Stimulated activated CD8-positive, alpha-beta memory T cell treated with anti-CD3 and anti-CD28 coated beads, Interleukin-15, amount 100 ng/mL, for 1 hour (primary cell): Measurements from ENCODE around the gene FBXO24.
"Not testable (repeated sequence)": the region's sequence is repeated elsewhere in the genome, so short reads cannot be mapped to it uniquely, and the experiment has no call there.

Source experiments
- DNase-seq: peaks from one replicate; pipeline ENCODE4 v3.0.0-alpha.2; 2020; ENCODE audit warnings: low read depth

Gene FBXO24, protein sequence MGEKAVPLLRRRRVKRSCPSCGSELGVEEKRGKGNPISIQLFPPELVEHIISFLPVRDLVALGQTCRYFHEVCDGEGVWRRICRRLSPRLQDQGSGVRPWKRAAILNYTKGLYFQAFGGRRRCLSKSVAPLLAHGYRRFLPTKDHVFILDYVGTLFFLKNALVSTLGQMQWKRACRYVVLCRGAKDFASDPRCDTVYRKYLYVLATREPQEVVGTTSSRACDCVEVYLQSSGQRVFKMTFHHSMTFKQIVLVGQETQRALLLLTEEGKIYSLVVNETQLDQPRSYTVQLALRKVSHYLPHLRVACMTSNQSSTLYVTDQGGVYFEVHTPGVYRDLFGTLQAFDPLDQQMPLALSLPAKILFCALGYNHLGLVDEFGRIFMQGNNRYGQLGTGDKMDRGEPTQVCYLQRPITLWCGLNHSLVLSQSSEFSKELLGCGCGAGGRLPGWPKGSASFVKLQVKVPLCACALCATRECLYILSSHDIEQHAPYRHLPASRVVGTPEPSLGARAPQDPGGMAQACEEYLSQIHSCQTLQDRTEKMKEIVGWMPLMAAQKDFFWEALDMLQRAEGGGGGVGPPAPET

DNA sequence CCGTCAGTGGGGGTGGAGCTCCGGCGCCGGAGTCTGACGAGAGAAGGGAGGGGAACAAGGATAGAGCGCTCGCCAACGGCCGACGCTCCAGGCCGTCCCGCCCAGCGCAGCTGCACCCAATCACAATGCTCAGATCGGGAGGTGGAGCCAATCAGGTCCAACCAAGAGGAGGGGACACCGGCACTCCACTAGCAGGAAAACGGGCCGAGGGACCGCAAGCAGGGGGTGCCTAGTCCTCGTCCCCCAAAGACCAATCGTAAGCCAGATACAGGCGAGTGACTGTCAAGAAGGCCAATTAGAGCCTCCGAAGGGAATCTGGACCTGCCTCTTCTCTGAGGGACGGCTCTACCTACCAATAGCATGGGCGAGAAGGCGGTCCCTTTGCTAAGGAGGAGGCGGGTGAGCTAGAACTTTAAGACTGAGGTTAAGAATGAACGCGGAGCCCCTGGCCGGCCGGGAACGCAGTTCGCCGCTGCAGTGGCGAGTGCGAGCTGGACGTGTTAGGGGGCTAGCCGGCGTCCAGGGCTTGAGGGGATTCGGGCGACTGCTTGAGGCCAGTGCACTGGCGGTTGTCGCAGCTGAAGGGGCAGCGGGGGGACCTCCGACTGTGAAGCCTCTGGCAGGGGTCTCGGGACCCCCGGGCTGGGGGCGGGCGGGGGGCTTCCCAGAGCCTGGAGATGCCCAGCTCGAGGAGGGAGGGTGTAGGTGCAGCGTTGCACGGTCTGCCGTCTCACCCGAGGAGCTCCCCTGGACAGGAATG is at the start of gene FBXO24:
FBXO24 (plus strand) TSS at position 63 of the 760 bp plus-strand sequence; CDS start at position 361, 298 bp downstream.
- DNase-seq = peak; percentile 97

DNA sequence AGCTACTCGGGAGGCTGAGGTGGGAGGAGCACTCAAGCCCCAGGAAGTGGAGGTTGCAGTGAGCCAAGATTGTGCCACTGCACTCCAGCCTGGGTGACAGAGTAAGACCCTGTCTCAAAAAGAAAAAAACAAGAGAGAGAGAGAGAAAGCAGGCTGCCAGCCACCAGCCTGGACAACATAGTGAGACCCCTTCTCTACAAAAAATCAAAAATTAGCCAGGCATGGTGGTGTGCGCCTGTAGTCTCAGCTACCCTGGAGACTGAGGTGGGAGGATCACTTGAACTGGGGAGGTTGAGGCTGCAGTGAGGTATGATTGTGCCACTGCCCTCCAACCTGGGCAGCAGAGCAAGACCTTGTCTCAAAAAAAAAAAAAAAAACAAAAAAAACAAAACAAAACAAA is 49.4 kb upstream of the FBXO24 start:
- DNase-seq = not testable (repeated sequence)

DNA sequence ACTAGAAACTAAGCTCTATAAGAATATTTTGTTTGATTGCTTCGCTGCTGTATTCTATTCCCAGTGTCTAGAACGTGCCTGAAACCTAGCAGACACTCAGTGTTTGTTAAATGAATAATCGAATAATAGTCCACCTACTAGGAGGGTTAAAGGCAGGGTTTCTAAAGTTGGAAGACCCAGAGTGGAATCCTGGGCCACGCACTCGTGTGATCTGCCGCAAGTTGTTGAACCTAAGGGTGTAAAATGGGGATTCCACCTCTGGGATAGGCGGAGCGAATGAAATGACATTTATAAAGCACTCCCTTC is 47.8 kb upstream of the FBXO24 start:
- DNase-seq = no peak

DNA sequence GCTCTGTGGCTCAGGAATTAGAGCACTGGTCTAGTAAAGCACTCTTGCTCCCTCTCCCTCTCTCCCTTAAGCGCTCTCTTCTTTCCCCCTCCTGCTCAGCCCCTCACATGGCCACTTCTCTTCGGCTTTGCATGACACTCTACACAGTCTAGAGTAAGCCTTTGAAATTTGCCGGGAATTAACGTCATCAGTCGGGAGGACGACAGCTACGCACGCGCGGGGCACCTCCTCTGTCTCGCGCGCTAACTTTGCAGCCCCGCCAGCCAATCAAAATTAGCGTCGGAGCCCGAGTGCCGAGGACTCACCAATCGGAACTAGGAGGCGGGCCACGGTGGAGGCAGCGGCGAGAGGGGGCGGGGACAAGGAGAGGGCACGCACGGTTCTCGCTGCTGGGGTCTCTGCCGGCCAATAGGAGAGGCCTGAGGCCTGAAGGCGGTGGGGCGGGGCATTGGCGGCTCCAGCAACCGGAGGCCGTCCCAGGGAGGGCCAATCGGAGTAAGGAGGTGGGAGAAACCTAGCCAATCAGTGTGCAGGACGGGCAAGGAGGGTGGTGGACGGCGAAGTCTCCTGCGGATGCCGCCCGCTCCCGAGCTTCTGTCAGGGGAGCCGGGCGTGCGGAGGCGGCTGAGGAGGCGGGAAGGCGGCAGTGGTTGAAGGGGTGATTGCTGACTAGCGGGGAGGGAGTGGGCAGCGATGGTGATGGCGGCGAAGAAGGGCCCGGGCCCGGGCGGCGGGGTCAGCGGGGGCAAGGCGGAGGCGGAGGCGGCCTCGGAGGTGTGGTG is 47.3 kb upstream of the FBXO24 start, which contains the start of gene AGFG2:
AGFG2 (plus strand) TSS at position 550 of the 782 bp plus-strand sequence; CDS start at position 694, 144 bp downstream.
- peak; percentile 99 for DNase-seq

DNA sequence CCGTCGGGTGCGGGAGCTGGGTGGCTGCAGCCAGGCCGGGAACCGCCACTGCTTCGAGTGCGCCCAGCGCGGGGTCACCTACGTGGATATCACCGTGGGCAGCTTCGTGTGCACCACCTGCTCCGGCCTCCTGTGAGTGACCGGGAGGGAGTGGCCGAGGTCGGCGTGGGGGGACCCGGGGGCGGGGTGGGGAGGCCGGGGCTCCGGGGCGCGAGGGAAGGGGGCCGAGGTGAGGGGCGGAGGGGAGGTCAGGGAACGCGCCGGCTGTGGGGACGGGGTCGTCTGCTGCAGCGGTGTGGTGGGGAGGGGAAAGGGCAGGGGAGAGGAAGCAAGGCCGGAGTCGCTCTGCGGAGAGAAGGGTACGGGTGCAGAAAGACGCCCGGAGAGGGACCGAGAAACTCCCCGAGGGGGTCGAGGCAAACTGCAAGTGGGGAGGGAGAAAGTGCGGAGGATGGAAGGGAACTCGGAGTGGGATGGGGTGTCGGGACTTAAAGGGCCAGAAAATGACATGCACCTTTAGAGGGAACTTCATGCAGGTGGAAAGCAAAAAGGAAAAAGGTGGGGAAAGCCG is 46.6 kb upstream of the FBXO24 start:
- DNase-seq = no peak

DNA sequence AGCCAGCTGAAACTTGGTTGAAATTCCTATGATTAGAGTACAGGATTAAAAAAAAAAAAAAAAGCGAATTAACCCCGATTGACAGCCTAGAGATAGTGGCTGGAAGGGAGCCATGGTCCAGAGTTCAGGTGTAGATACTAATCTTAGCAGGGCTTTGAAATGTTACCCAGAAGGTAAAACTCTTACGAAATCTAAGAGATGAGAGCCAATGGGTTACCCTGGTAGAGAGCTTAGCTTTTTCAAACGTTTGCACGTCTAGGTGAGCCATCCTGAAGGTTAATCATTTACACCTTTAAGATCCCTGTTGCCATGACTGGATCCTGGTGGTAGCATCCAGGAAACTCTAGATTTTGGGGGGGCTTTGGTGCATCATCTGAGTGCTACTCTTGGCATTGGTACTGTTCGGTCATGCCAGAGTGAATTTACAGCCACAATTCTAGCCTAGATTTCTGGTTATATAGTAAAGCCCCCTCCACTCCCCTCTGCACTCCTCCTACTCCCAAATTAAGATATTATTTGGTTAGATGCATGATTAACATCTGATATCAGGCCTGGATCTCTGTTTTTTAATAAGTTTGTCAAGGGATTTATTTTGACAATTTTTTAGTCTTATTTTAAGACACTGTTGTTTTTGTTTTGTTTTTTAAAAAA is 45.9 kb upstream of the FBXO24 start:
- DNase-seq = no peak

DNA sequence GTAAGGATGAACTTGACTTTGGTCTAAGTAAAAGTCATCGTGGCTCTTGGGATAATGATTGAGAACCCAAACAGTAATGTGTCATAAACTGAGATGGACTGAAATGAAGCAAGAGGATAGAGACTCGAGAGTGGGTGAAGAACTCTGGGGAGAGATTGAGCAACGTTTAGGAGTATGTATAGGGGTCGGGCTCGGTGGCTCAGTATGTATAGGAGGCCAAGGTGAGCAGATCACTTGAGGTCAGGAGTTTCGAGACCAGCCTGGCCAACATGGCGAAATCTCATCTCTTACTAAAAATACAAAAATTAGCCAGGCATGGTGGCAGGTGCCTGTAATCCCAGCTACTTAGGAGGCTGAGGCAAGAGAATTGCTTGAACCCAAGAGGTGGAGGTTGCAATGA is 44.8 kb upstream of the FBXO24 start:
- not testable (repeated sequence) for DNase-seq

DNA sequence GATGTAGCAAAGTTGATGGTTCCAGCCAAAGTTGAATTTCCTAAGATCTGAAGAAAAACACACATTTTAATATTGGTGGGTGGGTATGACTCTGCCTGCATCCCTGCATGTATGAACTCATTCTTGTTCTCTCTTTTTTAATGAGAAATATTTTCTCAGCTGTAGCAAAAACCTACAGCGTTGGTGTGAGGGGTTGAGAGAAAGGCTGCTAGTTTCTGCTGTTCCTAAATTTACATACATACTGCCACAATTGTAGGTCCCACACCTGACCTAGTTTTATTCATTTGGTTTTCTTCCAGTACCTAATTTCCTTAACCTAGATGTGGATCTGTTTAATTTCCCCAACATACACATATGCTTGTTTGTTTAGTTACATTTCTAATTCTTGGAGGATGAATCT is 42.5 kb upstream of the FBXO24 start:
- DNase-seq = no peak

DNA sequence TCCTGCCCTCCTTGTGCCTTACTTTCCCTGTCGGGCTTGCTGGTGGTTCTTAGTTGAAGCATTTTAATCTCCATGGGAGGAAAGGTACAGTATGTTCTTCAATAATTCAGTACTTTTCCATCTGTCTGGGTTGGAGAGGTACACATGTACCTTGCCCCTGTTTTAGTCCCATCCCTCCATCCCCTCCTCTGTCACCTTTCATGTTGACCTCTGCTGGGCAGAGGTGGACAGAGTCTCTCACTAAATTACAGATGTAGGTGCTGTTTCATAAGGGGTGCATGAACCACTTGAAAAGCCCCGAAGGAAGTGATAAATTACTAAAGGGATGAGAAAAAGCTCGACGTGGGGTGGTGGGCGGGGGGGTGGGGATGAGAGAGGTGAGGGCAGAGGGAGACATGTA is 41.7 kb upstream of the FBXO24 start:
- no peak for DNase-seq

DNA sequence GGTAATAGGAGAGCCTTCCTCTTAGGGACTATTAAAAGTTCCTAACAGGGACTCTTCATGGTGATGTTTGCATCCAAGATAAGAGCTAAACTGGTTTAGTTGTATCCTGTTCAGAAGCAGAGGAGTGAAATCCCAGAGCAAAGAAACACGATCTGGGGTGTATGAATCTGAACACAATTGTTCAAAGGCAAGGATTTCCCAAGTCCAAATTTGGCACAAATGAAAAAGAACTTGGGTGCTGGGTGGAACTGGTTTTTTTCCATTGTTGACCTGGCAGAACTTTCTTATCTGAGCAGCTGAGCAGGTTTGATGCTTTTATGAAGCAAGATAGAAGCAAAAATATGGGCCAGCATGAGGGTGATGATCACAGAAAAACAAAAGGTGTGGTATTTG is 41.2 kb upstream of the FBXO24 start:
- DNase-seq = no peak

DNA sequence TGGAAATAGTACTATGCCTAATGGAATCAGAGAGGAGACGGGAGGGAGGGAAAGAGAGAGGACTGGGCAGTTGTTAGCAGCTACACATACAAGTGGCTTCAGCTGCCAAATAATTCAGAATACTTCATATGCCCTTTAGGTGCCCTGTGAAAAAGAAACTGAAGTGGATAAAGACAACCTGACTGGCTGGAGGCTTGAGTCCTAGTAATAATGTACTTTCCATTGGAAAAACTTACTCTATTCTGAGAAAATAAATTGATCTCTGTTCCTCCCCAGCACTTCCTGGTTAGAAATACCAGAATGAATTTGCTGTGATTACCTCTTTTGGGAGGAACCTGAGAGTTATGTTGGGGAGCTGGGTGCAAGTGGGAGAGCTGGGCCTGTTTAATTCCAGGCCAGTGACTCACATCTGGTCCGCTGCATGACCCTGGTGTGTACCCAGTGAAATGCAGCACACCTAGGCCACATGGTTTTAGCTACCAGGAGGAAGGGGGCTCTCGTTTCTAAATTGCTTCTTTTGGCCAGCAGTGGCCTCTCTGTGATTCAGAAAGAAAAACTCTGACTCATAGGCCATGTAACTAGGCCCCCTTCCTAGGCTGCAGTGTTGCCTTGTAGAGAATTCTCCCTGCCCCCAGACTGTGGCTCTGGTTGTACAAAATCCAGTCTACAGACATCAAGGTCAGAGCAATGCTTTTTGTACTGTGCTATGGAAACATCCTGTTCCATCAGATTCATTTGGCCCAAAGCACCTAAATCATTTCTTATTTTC is 40.6 kb upstream of the FBXO24 start:
- DNase-seq = no peak

DNA sequence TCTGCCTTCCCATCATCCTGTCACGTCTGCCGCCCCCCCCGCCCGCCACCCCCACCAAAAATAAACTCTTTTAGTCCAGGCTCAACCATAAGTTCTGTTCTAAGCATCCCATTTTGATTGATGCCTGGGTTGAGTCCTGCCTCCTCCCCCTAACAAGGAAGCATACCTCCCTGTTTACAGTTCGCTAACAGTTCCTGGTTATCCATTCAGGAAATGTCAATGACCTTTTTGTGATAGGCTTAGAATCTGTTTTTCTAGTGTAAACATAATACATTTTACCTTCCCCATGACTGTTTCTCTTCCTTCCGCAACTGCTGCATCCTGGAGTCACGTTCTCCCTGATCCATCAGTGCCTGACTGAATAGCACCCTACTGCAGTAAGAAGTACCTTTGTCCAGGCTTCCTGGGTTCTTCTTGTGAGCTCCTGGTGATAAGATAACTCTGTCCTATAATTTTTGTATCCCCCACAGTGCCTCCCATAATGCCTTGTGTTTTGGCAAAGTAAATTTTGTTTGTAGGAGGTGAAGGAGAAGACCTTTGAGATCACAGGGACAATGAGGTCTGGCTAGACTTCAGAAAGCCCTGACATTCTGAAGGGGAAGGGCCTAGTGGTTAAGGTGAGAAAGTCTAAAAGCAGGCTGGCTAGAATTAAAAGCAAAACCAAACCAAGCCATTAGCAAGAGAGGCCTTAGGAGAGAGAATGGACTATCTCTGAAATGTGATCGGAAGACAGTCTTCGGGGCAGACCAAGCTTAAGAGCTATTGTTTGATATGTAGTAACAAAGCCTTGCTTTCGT is 39.8 kb upstream of the FBXO24 start:
- DNase-seq = no peak

DNA sequence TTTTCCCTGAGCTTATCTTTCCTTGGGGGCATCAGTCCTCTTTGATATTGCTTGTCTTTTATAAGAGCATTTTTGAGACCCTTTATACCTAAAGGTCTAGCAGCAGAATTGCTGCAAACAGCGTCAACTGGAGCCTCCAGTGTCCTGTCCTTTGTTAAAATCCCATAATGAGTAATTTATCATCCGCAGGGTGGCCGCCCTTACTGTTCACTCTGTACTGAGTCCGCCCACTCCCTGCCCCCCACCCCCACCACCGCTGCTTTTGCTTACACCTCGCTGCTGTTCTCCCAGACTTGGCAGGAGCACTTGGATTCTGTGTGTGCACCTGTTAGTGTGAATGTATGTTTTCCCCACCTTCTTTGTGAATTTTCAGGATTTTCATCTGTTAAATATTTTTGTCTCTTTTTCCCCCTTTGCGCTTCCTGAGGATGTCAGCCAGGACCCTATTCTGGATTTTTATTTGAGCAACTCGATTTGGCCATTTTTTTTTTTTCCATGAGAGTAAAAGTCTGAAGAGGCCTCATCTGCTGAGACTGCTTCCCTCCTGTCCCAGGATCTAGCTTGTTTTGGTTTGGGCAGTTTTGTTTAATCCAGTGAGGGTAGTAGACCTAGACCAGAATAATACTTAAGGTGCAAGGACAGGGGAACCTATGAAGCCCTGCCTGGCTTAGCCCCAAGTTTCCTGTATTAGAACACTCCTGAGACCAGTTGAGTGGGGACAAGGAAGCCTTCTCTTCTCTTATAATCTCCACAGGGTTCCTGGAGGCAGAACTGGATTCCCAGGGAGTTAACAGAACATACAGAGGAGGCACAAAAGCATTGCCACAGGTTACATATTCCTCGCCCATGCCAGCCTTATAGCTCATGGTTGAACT is 39.0 kb upstream of the FBXO24 start:
- no peak for DNase-seq

DNA sequence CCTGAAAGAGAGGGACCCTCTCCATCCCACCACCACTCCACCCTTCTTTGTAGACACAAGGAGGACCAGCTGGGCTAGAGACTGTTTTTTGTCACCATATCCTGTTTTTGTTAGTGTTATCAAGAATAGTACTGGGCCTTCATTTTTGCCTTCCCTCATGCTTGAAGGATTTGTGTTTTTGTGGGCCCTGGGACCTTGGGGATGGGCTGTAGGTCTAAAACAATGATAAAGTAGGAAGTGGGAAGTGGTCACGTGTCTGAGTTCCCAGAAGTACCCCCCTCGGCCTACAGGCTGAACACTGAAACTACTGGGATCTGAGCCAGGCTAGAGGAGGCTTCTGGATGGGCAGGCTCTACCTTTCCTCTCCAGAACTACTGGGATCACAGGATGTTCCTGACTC is 38.3 kb upstream of the FBXO24 start:
- DNase-seq = no peak

DNA sequence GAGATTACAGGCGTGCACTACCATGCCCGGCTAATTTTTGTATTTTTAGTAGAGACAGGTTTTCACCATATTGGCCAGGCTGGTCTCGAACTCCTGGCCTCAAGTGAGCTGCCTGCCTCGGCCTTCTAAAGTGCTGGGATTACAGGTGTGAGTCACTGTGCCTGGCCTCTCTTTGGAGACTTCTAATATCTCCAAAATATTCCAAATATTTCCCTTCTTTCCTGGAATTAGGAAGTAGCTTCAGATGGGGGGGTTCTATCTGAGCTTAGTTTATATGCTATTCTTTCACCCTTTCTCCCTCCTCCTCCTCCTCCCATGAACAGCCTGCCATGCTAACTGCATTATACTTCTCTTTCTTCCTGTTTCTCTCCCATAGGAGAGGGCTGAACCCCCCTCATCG is 37.7 kb upstream of the FBXO24 start:
- DNase-seq = not testable (repeated sequence)

DNA sequence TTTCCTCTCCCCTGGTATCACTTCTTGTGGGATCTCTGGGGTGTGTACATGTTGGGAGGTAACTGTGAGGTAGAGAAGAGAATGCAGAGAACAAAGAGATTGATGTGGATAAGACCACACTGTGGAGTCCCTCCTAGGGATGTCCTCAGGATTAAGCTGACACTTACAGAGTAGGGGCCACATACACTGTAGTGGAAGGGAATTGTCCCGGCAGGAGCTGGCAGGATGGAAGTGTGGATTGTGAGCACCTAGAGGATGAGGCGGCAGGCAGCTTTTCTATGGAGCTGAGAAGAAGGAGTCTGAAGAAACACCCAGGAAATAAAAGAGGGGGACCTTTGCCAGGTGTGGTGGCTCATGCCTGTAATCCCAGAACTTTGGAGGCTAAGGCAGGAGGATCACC is 33.6 kb upstream of the FBXO24 start:
- no peak for DNase-seq

DNA sequence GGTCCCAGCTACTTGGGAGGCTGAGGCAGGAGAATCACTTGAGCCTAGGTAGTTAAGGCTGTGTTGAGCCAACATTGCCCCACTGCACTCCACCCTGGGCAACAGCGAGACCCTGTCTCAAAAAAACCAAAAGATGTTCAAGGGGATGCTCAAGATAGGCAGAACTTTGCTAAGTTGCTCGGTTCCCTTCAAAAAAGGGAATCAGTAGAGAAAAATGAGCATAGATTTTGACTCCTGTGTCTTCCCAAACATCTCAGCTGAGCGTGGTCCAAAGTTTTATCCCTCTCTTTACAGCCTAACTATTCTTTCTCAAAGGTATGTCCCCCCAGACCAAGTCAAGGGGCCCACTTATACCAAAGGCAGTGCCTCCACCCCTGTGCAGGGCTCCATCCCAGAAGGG is 33.1 kb upstream of the FBXO24 start:
- no peak for DNase-seq

DNA sequence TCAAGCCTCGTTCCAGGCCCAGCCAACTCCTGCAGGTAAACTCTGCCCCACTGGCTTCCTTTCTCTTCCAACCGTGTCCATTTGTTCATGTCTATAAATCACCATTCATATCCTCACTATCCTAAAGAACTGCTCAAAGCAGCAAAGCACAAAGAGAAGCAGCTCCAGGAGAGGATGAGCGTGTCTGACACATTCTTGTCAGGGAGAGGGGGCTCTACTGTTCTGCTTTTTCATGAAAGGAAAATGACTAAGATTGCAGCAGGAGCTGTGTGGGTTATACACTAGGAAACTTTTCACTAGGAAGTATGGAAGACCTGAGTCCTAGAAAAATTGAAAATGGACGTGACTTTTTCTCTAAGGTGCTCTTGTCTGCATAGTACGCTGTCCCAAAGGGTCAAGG is 30.4 kb upstream of the FBXO24 start:
- DNase-seq = no peak

DNA sequence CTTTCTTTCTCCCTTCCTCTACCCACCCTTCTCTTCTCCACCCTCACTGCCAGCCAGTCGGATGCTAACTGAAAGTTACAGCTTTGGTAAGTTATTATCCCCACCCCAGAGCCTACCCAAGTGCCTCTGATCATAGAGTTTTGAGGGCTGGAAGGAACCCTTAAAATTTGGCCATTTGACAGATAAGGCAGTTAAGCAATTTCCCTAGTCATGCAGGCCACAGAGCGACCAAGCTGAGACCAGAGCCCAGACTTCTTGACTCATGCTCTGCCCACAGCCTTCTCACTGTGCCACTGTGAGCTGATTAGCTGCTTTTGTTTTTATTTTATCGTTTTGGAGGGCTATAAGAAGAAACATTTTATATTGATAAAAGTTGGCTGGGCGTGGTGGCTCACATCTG is 29.6 kb upstream of the FBXO24 start:
- DNase-seq = no peak
